ENCODE measurements around the gene UTP18.
"Not testable (repeated sequence)": the region's sequence is repeated elsewhere in the genome, so short reads cannot be mapped to it uniquely, and the experiment has no call there.

Gene UTP18

DNA sequence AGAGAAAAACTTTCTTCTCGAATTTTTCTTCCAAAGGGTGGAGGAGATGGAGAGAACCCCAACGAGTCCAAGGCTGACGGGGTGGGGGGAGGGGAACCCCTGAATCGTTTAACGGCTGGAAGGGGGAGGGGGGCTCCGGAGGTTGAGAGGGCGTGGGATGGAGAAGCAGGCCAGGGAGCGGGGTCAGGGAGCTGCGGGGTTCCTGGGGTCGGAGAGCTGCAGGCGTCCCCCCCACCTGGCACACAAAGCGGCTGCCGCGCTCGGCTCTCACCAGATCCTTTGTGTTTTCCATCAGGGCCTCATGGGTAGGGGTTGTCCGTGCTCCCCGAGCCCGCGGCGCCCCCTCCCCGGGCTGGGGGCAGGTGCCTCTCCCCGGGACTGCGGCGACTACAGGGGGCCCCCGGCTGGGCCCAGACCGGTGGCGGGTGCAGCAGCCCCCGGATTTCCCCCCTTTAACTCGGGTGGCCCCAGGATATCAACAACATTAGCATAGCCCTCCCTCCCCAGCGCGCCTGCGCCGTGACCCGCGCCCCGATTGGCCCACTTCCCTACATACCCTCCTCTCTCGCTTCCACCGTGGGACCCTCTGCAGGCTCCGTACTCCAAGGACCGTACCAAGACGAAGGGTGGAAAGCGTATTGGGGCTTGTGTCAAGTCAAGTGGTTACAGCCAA is 646 bp upstream of the UTP18 start, which contains the start of gene MBTD1:
Gene MBTD1, minus strand, starts transcription at position 486 of the 673 bp plus-strand sequence. CDS start 34,888 bp downstream, outside the sequence.
- peak; percentile 92 for DNase-seq

DNA sequence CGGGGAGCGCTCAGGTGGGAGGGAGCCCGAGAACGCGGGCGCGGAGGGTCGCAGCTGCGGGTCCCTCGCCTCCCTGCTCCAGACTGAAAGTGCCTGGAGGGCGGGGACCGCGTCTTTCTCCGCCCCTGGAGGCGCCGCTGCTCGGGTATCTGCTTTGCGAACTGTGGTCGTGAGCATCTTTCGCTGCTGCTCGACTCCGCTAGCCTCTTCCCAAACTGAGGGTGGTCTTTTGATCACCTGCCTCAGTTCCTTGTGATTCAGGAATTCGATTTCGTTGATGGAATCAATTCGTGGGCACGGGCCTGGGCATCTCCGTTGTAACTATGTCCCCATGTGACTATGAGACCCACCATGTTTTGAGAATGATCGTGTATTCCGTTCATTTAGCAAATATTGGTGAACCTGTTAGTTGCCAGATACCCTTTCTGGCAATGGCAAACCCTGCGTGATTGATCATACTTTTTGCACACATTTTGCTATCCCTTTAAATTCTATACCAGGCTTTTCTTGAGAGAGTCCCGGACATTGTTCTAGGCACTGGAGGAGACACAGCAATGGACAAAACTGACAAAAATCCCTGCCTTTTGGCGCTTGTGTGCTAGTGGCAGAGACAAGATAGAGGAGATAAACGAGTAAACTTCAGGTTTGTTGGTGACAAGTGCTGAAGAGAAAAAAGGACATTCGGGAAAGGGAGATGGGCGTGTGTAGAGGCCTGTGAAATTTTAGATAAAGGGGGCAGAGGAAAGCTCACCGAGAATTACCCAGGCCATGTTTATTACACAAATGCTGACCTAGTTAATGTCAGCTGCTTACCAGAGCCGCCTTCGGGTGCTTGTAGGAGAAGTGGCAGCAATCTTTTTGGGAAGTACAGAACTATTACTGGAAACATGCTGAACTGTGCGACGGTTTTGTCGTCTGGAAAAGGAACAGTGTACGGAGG is 948 bp downstream of the UTP18 start:
- DNase-seq = no peak

DNA sequence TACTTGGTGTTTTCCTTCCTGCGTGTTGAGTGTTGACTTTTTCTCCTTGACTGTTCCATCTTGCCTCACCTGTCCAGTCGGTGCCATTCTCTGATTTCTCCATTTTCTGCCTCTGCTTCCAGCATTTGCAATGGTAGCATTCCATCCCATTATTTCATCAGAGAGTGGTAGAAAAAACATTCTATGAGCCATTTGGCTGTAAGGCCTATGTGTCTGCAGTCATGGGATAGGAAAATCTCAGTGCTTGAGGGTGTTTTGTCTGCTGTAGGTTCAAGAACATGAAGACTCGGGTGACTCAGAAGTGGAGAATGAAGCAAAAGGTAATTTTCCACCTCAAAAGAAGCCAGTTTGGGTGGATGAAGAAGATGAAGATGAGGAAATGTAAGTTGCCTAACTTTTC is 2.7 kb downstream of the UTP18 start:
- no peak for DNase-seq

DNA sequence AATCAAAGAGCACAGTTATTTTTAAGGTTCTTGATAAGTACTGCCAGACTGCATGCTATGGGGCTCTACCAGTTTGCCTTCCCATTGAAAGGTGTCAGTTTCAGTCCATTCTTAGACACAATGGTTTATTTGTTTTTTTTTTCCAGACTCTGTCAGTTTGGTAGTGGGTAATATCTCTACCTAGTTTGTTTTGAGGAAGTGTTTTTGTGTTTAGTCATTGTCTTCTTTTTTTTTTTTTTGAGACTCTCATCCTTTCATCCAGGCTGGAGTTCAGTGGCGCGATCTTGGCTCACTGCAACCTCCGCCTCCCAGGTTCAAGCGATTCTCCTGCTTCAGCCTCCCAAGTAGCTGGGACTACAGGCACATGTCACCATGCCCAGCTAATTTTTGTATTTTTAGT is 4.1 kb downstream of the UTP18 start:
- DNase-seq = not testable (repeated sequence)

DNA sequence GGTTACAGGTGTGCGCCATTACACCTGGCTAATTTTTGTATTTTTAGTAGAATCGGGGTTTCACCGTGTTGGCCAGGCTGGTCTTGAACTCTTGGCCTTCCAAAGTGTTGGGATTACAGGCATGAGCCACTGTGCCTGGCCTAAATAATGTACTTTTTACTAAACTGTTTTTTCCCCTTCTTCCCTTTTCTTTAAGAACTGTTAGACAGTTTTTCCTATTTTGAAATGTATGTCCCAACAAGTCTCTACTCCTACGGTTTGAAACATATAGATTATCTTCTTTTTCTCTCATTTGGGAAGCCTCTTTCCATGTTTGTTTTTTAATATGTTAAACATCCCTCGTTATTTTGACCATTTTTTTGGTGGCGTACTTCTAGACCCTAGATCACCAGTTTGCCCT is 9.6 kb downstream of the UTP18 start:
- no peak for DNase-seq

DNA sequence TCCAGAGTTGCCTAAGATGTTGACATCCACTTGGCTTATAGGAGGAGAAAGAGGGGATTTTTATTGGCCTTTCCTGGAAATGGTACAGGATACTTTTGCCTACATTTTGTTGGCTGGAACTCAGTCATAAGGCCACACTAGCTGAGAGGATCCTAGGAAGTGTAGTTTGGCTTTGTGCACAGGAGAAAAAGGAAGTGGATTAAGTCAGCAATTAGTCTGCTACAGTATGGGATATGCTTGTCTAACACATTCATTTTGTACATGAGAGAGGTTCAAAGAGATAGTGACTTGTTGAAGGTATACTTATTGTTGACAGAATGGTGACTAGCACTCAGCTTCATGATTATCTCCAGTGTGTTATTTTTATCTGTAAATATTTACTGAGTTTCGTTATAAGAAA is 10.3 kb downstream of the UTP18 start:
- DNase-seq = no peak

DNA sequence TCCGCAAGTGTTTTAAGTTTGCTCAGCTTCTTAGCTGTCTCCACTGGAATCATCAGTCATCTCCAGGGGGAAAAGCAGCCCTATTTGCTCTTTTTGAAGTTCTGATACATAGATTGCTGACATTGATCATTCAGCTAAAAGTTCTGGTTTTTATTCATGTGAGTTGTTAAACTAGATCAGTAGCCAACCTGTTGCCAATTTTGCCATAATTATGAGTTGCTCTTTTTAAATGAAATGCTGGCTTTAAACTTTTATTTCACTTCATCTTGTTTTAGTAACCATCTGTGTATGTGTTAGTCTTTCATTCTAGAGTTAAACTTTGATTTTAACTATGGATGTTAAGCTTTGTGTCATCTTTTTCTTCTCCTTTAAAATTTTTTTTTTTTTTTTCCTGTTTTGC is 12.5 kb downstream of the UTP18 start:
- DNase-seq = no peak

DNA sequence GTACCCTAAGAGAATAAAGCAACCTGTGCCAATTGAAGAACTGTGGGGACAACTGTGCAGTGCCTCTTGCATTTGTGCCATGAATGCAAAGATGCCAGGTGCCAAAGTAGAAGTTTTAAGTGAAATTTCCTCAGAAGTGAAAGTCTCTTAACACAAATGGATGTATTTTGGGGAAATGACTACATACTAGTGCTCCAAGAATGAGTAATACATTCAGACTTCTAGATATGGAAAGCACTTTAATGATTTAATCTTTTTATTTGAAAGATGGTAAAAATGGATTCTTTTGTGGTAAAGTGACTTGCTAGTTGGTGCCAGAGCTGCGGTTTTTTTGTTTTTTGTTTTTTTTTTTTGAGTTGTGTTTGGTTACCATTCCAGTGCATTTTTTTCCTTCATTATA is 15.0 kb downstream of the UTP18 start:
- DNase-seq = no peak

DNA sequence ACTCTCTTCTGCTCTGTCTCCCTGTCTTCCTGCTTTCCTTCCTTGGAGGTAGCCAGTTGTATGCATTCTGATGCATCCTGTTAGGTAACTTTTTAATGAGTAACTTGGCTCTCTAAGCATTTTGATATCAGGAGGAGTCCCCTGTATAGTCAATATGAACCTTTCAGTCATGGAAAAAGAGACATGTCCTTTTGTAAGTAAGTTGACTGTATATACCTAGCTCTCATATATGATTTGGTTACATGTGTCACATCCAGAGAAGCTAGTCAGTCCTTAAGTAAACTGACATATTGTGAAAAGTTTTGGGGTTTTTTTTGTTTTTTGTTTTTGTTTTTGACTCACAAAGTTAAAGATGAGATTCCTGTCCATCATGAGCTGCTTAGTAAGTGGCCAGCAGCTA is 18.8 kb downstream of the UTP18 start:
- no peak for DNase-seq

DNA sequence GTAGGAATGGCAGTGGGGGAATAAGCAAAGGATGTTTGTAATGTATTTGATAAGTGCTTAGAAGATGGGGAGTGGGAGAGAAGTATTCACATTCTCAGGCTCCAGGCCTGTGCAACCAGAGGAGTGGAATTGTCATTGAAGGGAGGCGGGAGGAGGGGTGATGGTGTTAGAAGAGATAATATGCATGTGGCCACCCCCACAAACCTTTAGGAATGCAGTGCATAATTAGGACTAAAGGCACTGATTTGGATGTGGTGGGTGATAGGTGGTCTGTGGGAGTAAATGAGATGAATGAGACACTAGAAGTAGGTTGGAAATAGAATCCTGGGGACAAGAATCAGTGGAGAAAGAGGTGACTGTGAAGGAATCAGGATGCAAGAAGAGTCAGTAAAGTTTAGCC is 27.1 kb downstream of the UTP18 start:
- no peak for DNase-seq

DNA sequence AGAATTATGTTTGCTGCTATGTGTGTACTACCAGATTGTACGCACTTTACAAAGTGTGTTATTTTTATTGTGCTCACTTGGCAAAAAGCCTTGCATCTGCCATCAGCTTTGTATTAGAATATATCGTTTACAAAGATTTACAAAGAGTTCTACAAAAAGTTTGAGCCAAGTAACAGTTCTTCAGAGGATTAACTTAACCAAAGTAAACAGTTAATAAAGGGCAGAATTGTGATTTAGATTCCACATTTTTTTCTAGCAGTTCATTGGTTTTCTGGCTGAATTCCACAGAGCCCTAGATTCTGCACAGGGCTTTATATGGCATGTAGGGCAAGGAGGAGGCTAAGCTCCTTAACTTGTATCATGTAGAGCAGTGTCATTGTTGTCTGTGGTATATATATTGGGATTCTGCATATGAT is 29.4 kb downstream of the UTP18 start:
- DNase-seq = no peak

DNA sequence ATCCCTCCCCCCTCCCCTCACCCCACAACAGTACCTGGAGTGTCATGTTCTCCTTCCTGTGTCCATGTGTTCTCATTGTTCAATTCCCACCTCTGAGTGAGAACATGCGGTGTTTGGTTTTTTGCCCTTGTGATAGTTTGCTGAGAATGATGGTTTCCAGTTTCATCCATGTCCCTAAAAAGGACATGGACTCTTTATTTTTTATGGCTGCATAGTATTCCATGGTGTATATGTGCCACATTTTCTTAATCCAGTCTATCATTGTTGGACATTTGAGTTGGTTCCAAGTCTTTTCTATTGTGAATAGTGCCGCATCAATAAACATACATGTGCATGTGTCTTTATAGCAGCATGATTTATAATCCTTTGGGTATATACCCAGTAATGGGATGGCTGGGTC is 34.0 kb downstream of the UTP18 start:
- not testable (repeated sequence) for DNase-seq

DNA sequence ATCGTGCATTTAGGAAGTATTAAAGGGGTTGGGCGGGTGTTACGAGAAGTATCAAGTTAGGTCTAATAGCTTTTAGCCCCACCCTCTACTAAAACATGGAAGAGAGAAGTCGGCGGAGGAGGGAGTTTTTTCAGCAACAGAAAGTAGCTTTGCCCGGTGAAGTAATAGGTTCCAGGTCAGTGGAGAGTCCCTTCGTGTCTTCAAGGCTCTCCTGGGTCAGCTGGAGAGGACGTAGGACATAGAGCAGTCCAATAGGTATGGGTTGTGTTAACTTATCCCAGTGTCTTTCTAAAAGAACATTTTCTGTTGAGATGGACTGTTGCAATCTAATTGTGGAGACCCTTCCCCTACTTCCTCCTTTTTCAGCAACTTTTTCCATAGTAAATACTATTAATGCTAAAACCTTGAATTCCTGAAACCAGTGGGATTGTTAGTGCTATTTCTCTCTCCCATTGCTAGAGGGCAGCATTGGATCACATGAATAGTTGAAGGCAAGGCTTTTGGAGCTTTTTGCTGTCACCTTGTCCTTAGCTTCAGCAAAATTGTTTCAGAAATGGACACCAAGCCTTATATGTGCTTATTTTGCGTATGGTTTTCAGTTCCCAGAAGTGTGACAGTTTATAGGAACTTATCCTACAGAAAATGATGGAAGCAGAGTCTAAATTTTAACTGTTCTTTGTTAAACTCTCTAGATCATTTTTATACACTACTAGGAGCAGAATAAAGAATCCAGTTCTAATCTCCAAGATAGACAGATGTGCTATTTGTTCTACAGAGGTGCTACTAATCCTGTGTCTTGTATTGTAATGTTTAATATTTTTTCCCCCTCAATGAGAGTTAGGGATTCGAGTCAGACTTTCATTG is 38.4 kb downstream of the UTP18 start:
- DNase-seq = no peak

DNA sequence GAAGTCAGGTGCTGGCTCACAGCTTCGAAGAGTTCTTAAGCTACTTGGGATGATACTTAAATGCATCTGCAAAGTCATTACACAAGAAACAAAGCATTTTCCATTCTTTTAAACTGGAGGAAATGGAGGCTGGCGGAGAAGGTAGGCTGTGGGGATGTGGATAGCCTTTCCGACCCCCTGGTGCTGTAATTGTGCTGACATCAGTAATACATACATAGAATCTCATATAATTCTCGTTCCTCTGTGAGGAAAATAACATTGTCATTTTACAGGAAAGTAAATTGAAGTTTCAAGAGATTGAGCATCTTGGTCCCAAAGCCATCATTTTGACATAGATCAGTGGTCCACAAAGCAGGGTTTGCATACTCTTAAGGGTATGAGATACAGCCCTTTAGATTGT is 39.5 kb downstream of the UTP18 start:
- no peak for DNase-seq

DNA sequence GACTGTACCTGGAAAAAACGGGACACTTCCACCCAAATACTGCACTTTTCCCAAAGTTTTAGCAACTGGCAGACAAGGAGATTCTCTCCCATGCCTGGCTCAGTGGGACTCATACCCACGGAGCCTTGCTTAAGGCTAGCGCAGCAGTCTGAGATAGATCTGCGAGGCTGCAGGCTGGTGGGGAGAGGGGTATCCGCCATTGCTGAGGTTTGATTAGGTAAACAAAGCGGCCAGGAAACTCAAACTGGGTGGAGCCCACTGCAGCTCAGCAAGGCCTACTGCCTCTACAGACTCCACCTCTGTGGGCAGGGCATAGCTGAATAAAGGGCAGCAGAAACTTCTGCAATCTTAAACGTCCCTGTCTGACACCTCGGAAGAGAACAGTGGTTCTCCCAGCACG is 44.8 kb downstream of the UTP18 start:
- DNase-seq = no peak

DNA sequence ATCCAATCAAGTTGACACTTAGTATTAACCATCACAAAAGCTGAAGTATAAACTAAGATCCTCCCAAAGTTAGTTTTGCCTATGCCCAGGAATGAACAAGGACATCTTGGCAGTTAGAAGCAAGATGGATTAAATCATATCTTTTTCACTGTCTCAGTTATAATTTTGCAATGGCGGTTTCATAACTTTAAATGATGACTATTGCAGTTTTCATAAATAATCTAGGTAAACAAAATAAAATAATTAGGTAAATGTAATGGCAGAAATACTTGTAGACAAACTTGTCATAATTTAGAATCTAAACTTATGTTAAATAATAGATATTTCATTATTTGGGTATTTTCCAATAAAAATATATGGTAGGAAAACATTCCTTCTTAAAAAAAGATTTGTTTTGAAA is 51.7 kb downstream of the UTP18 start:
- DNase-seq = not testable (repeated sequence)

DNA sequence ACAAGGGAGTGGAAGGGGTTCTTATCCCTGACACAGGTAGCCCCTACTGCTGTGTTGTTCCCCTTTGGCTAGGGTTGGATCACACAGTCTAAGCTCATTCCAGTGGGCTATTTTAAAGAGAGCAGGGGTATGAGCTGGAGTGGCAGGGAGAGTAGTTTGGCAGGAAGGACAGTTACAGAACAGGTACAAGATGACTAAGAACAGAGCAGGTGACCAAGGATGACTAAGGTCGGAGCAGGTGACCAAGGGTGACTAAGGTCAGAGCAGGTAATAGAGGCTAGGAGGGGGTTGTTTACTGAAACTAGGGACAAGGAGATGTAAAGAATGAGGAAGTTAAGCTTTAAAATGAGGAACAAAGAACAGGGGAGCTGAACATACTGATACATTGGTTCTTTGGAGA is 58.8 kb downstream of the UTP18 start:
- no peak for DNase-seq

DNA sequence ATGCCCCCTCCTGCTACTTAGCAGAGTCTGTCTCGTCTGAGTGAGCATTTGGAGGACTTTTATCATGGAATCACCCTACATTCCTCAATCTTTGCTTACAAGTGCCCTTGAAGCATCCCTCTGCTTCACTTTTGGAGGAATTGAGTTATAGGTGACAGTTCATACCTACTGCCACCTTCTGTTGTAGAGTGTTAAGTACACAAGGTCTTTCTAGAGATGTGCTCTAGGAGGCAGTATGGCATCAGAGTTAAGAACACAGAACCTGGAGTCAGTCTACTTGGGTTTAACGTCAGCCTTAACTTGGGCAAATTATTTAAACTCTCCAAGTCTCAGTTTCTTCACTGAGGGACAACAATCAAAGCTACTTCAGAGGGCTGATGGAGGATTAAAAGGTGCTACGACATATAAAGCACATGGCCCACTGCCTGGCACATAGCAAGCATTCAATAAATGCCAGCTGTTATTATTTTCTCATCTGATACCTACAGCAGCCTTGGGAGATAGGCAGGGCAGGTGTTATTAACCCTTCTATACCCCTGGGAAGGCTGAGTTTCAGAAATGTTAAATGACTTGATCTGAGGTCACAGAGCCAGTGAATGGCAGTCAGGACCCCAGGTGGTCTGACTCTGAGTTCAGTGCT is 62.2 kb downstream of the UTP18 start:
- DNase-seq = no peak

DNA sequence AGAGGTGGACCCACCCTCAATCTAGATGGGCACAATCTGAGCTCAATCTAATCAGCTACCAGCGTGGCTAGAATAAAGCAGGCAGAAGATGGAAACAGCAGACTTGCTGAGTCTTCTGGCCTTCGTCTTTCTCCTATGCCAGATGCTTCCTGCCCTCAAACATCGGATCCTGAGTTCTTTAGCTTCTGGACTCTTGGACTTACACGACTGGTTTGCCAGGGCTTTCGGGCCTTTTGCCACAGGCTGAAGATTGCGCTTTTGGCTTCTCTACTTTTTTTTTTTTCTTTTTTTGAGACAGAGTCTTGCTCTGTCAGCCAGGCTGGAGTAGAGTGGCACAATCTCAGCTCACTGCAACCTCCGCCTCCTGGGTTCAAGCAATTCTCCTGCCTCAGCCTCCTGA is 65.1 kb downstream of the UTP18 start:
- no peak for DNase-seq

DNA sequence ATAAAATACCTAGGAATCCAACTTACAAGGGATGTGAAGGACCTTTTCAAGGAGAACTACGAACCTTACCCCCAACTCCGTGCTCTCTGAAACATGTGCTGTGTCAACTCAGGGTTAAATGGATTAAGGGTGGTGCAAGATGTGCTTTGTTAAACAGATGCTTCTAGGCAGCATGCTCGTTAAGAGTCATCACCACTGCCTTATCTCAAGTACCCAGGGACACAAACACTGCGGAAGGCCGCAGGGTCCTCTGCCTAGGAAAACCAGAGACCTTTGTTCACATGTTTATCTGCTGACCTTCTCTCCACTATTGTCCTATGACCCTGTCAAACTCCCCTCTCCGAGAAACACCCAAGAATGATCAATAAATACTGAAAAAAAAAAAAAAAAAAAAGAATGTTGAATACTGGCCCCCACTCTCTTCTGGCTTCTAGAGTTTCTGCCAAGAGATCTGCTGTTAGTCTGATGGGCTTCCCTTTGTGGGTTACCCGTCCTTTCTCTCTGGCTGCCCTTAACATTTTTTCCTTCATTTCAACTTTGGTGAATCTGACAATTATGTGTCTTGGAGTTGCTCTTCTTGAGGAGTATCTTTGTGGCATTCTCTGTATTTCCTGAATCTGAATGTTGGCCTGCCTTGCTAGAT is 70.6 kb downstream of the UTP18 start:
- not testable (repeated sequence) for DNase-seq

DNA sequence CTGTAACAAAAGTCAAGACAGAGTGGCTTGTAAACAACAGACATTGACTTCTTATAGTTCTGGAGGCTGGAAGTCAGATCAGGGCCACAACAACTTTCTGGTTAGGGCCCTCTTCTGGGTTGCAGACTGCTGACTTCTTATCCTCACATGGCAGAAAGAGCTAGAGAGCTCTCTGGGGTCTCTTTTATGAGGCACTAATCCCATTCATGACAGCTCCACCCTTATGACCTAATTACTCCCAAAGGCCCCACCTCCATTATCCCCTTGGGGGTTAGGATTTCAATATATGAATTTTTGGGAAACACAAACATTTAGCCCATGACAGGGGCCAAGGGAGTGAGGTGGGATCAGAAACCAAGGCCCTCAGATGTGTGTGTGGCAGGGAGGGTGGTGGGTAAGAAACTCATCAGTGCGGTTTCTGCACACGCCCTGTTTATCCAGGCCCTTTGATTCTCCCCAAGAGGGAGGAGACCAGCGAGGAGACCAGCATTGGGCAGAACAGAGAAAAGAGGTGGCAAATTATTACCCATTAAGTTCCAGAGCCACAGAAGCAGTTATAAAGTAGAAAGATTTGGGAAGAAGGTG is 74.8 kb downstream of the UTP18 start:
- no peak for DNase-seq

All from GF-D8 (cell line).